ENCODE results near the gene BHLHA9.

Gene BHLHA9

DNA sequence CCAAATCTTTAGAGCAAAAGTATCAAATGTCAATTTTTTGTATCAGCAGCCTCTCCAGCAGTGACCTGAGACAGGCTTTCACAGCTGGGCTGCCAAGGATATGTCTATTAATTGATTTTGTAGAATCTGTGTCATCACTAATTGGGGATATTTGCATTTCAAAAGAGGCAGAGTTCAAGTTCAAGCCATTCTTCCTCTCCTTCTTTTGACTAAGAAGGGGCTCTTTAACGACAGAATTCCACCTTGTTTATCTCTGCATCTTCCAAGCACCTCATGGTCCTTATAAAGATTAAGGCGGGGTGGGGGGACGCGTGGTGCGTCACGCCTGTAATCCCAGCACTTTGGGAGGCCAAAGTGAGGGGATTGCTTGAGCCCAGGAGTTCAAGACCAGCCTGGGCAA, 15.2 kb upstream of the BHLHA9 start:
- DNase-seq (ENCODE audit: low read depth), result no peak

DNA sequence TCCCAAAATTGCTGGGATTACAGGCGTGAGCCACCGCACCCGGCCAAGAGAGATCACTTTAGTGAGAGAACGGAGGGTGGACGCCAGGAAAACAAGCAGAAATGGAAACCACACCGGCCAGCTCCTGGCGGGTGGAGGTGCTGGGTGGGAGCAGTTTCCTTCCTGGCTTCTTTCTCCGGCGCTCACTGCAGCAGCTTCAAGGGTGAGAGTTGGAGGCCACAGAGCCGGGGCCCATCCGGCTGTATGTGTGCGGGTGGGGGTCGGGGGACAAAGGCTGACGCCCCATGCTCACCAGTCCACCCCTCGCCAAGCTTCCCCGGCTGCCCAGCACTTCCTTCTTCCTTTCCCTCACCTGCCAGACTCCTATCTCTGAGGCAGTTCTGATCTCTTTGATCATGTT, 13.5 kb upstream of the BHLHA9 start:
- DNase-seq (ENCODE audit: low read depth), result no peak

DNA sequence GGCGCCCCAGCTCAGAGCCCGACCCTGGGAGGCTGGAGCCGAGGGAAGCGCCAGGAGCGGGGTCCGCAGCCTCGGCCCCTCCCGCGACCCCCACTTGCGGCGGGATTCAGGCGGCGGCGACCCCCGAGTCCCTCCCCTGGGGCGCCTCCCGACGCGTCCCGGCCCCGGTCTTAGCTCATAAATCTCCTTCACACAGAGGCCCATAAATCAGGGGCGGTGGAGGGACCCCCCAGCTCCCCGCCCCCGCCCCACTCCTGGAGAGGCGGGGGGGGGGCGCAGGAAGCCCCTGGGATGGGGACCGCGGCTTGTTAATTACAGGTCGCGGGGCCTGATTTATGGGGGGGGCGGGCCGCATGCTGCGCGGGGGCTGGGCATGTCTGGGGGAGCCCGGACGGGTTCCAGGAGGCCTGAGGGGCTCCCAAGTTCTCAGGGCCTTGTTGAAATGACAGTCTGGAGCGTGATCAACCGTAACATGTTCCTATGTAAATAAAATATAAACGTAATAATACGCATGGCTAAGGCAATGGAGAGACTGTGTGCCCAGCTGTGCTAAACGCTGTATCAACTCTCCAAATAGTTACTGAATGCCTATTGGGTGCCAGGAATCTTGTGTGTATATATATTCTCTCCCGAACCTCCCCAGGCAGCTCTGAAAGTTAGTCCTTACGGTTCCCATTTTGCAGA, 10.0 kb upstream of the BHLHA9 start:
- no peak for DNase-seq (ENCODE audit: low read depth)

GRCh38 chr17:1260770-1261161, 9.5 kb upstream of the BHLHA9 start:
- DNase-seq (ENCODE audit: low read depth), result no peak

DNA sequence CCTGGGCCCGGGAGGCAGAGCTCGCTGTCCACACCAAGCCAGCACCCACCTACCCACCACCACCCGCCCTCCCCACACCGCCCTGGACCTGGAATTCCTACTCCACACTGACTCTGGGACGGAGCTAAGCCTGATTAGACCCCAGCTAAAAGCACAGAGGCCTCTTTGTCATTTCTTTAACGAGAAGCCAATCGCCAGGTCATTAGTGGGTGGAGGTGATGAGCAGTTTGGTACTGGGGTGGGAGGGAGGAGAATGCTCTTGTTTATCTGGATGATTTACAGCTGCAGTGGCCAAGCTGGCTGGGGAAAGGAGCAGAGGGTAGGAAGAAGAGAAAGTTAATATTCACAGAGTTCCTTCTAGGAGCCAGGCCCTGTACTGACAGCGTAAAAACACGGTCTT, 6.0 kb upstream of the BHLHA9 start:
- no peak for DNase-seq (ENCODE audit: low read depth)

GRCh38 chr17:1267471-1267943, 2.7 kb upstream of the BHLHA9 start:
- DNase-seq (ENCODE audit: low read depth), result no peak

GRCh38 chr17:1271030-1271423, 783 bp downstream of the BHLHA9 start:
- DNase-seq (ENCODE audit: low read depth), result no peak

DNA sequence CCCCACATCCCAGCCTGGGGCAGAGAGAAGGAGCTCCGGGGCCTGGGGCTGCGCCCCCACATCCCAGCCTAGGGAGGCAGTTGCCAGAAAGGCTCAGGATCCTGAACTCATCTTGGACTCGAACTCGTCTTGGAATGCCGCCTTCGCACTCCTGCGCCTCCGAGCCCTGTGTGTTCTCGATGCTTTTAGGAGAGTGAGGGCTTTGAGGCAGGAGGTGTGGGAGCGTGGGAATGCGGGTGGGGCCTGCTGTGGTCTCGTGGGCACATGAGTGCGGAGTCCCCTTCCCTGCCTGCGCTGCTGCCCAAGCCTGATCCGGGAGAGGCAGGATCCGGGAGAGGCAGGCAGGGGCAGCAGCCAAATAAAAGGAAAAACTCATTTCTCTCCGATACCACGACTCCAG, 1.2 kb downstream of the BHLHA9 start:
- DNase-seq (ENCODE audit: low read depth), result no peak

GRCh38 chr17:1272701-1273100, 2.5 kb downstream of the BHLHA9 start:
- no peak for DNase-seq (ENCODE audit: low read depth)

- no peak for DNase-seq (ENCODE audit: low read depth)
Observed at GRCh38 chr17:1273492-1274244, 3.4 kb downstream of the BHLHA9 start.

GRCh38 chr17:1274245-1274608, 4.0 kb downstream of the BHLHA9 start:
- DNase-seq (ENCODE audit: low read depth), result no peak

DNA sequence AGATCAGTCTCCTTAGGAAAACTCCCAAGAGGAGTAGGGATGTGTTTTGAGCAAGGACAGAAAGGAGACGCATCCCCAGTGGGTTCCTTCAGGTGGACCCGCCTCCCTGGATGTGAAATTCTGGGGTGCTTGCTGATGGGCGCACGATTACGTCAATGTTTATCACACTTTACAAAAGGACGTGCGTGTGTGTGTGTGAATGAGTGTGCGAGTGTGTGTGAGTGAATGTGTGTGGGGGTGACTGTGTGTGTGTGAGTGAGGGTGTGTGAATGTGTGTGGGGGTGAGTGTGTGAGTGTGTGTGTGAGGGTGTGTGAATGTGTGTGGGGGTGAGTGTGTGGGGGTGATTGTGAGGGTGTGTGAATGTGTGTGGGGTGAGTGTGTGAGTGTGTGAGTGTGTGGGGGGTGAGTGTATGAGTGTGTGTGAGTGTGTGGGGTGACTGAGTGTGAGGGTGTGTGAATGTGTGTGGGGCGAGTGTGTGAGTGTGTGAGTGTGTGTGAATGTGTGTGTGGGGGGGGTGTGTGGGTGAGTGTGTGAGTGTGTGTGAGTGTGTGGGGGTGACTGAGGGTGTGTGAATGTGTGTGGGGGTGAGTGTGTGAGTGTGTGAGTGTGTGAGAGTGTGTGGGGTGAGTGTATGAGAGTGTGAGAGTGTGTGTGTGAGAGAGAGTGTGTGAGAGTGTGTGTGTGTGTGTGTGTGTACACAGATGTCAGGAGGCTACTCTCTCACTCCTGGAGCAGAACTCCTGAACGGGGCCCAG, 5.1 kb downstream of the BHLHA9 start:
- DNase-seq (ENCODE audit: low read depth), result no peak

- no peak for DNase-seq (ENCODE audit: low read depth)
Observed at GRCh38 chr17:1275962-1276736, 5.9 kb downstream of the BHLHA9 start.

DNA sequence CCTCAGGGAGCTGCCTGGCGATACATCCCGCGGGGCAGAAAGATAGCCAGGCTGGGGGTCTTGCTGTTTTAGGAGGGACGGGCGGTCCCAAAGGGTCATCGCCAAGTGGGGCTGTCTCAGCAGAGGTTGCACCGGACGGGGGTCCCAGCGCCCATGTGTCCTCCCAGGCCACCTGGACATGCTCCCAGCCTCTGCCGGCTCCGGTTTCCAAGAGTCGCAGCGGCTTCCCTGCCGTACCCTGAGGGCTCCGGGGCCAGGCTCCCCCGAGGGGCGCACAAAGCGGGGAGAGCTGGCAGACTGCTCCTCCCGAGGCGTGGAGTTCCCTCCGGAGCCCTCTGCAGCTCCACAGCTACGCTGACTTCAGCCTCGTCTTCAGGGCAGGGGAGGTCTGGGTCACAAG, 10.4 kb downstream of the BHLHA9 start:
- DNase-seq (ENCODE audit: low read depth), result no peak

GRCh38 chr17:1286379-1287106, 16.3 kb downstream of the BHLHA9 start:
- DNase-seq (ENCODE audit: low read depth), result no peak

GRCh38 chr17:1289695-1290094, 19.5 kb downstream of the BHLHA9 start:
- DNase-seq (ENCODE audit: low read depth), result no peak

DNA sequence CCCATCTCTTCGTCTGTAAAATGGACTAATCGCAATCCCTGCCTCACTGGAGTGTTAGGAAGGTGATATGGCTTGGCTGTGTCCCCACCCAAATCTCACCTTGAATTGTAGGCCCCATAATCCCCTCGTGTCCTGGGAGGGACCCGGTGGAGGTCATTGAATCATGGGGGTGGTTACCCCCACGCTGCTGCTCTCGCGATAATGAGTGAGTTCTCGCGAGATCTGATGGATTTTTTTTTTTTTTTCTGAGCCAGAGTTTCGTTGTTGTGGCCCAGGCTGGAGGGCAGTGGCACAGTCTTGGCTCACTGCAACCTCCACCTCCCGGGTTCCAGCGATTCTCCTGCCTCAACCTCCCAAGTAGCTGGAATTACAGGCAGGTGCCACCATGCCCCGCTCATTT, 20.4 kb downstream of the BHLHA9 start:
- no peak for DNase-seq (ENCODE audit: low read depth)

GRCh38 chr17:1294157-1294717, 24.0 kb downstream of the BHLHA9 start:
- DNase-seq (ENCODE audit: low read depth), result no peak

DNA sequence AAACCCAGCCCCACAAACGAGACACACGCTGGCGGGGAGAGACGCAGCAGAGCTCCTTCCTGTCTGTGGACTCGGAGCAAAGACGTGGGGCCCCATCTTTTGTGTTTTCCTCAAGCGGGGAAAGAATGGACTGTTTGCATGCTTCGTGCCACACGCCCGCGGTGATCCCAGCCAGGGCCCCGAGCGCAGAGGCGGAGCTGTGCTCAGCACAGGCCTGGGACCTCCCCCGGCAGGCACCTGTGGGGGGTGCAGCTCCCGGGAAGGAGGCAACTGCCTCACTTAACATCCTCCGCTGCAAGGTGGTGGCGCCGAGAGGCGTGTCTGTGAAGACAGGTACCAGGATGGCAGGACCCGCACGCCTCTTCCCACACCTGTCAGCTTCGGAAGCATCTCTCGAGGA, 28.4 kb downstream of the BHLHA9 start:
- no peak for DNase-seq (ENCODE audit: low read depth)

DNA sequence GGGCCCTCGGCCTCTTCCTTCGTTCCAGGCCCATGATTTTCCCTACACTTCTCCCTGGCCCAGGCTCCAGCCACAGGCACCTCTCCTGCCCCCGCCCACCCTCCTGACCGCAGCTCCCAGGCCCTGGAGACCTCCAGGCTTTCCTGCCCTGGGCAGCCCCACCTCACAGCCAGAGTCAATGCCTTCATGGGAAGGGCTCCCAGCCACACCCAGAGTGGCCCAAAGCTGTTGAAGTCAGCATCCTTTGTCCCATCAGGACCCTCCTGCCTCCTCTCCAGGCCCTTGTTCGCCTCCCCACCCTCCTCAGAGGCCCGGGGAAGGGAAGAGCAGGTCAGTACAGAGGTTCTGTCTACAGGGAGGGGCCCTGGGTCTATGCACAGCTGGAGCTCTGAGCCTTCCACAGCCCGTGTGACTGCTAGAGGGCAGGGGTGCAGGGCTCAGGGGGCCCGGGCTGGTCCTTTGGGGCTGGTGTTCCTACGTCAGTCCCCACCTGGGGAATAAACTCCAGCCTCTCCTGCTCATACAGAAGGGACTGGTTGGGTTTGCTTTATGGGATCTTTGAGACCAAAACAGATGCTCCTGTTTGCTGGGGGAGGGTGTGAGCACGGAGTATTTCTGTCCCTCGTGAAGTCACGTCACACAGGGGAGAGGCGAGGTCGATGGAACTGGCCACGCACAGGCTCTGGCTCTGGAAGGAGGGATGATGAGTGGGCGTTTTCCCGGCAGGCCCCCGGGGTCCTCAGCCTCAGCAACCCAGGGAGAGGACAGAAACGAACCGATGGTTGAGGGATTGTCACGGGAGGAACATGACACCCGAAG, 29.5 kb downstream of the BHLHA9 start:
- DNase-seq (ENCODE audit: low read depth), result no peak

Data from GM04504 (cell line).